ENCODE results near the gene LOXL1.
A peak's percentile ranks its signal among the peaks of the same experiment; 100 is the strongest.

The LOXL1 gene

GRCh38 chr15:73927476-73928240 lies 1.4 kb downstream of the LOXL1 start:
- peaks cover 78% of the 10 kb centered on the region for H3K4me1 ChIP-seq (ENCODE audit: control insufficient read depth, insufficient read depth, low read length)
- H3K27me3 ChIP-seq (ENCODE audit: control insufficient read depth, insufficient read depth, low read length), result no peaks in the 10 kb centered on the region
- peak overlapping the region; percentile 87 for H3K4me3 ChIP-seq (ENCODE audit: low read length)
- H3K4me2 ChIP-seq (ENCODE audit: low read length), result peak overlapping the region; percentile 97
- peaks cover 27% of the 10 kb centered on the region for H3K36me3 ChIP-seq (ENCODE audit: insufficient read depth, low read length)
- peak overlapping the region; percentile 88 for H3K9ac ChIP-seq (ENCODE audit: low read depth, low read length)
- no peaks in the 10 kb centered on the region for H3K9me3 ChIP-seq (replicated peaks; ENCODE audit: low read length)

- Histone ChIP-seq H3K9me3 (replicated peaks; ENCODE audit: low read length) (no peaks in the 10 kb centered on the region), H3K4me1 (ENCODE audit: control insufficient read depth, insufficient read depth, low read length) (peaks cover 72% of the 10 kb centered on the region), H3K4me3 (ENCODE audit: low read length) (peak overlapping the region; percentile 87), H3K36me3 (ENCODE audit: insufficient read depth, low read length) (peaks cover 32% of the 10 kb centered on the region), H3K4me2 (ENCODE audit: low read length) (peak overlapping the region; percentile 97), H3K27me3 (ENCODE audit: control insufficient read depth, insufficient read depth, low read length) (no peaks in the 10 kb centered on the region), H3K9ac (ENCODE audit: low read depth, low read length) (peak overlapping the region; percentile 88)
These were observed 1.9 kb downstream of the LOXL1 start for GRCh38 chr15:73928241-73928579.

GRCh38 chr15:73928971-73929627 lies 2.8 kb downstream of the LOXL1 start:
- Histone ChIP-seq H3K36me3 (ENCODE audit: insufficient read depth, low read length) (peaks cover 39% of the 10 kb centered on the region), H3K4me2 (ENCODE audit: low read length) (peak overlapping the region; percentile 97), H3K4me3 (ENCODE audit: low read length) (peak overlapping the region; percentile 87), H3K9me3 (replicated peaks; ENCODE audit: low read length) (no peaks in the 10 kb centered on the region), H3K4me1 (ENCODE audit: control insufficient read depth, insufficient read depth, low read length) (peaks cover 68% of the 10 kb centered on the region), H3K27me3 (ENCODE audit: control insufficient read depth, insufficient read depth, low read length) (no peaks in the 10 kb centered on the region), H3K9ac (ENCODE audit: low read depth, low read length) (peak overlapping the region; percentile 88)

- peak overlapping the region; percentile 49 for H3K9ac ChIP-seq (ENCODE audit: low read depth, low read length)
- no peaks in the 10 kb centered on the region for H3K9me3 ChIP-seq (replicated peaks; ENCODE audit: low read length)
- H3K27me3 ChIP-seq (ENCODE audit: control insufficient read depth, insufficient read depth, low read length), result no peaks in the 10 kb centered on the region
- peak overlapping the region; percentile 97 for H3K4me2 ChIP-seq (ENCODE audit: low read length)
- peak overlapping the region; percentile 87 for H3K4me3 ChIP-seq (ENCODE audit: low read length)
- H3K4me1 ChIP-seq (ENCODE audit: control insufficient read depth, insufficient read depth, low read length), result peaks cover 67% of the 10 kb centered on the region
- H3K36me3 ChIP-seq (ENCODE audit: insufficient read depth, low read length), result peaks cover 42% of the 10 kb centered on the region
These were observed 4.1 kb downstream of the LOXL1 start for GRCh38 chr15:73930371-73930770.

- Histone ChIP-seq H3K9me3 (replicated peaks; ENCODE audit: low read length) (no peaks in the 10 kb centered on the region), H3K4me3 (ENCODE audit: low read length) (peak overlapping the region; percentile 87), H3K36me3 (ENCODE audit: insufficient read depth, low read length) (peaks cover 46% of the 10 kb centered on the region), H3K9ac (ENCODE audit: low read depth, low read length) (peak overlapping the region; percentile 49), H3K4me2 (ENCODE audit: low read length) (peak overlapping the region; percentile 97), H3K27me3 (ENCODE audit: control insufficient read depth, insufficient read depth, low read length) (no peaks in the 10 kb centered on the region), H3K4me1 (ENCODE audit: control insufficient read depth, insufficient read depth, low read length) (peaks cover 67% of the 10 kb centered on the region)
These were observed 4.6 kb downstream of the LOXL1 start for GRCh38 chr15:73930790-73931281.

- H3K27me3 ChIP-seq (ENCODE audit: control insufficient read depth, insufficient read depth, low read length), result no peaks in the 10 kb centered on the region
- peaks cover 62% of the 10 kb centered on the region for H3K4me1 ChIP-seq (ENCODE audit: control insufficient read depth, insufficient read depth, low read length)
- H3K4me2 ChIP-seq (ENCODE audit: low read length), result peak overlapping the region; percentile 97
- H3K36me3 ChIP-seq (ENCODE audit: insufficient read depth, low read length), result peaks cover 46% of the 10 kb centered on the region
- no peaks in the 10 kb centered on the region for H3K9me3 ChIP-seq (replicated peaks; ENCODE audit: low read length)
- H3K4me3 ChIP-seq (ENCODE audit: low read length), result no peak overlapping the region
- H3K9ac ChIP-seq (ENCODE audit: low read depth, low read length), result no peak overlapping the region
These were observed 5.2 kb downstream of the LOXL1 start for GRCh38 chr15:73931441-73931840.

GRCh38 chr15:73932381-73933191 lies 6.3 kb downstream of the LOXL1 start:
- Histone ChIP-seq H3K4me2 (ENCODE audit: low read length) (no peak overlapping the region), H3K4me3 (ENCODE audit: low read length) (no peak overlapping the region), H3K27me3 (ENCODE audit: control insufficient read depth, insufficient read depth, low read length) (no peaks in the 10 kb centered on the region), H3K36me3 (ENCODE audit: insufficient read depth, low read length) (peaks cover 50% of the 10 kb centered on the region), H3K9me3 (replicated peaks; ENCODE audit: low read length) (no peaks in the 10 kb centered on the region), H3K9ac (ENCODE audit: low read depth, low read length) (no peak overlapping the region), H3K4me1 (ENCODE audit: control insufficient read depth, insufficient read depth, low read length) (peaks cover 59% of the 10 kb centered on the region)

- H3K36me3 ChIP-seq (ENCODE audit: insufficient read depth, low read length), result peaks cover 47% of the 10 kb centered on the region
- H3K4me3 ChIP-seq (ENCODE audit: low read length), result no peak overlapping the region
- H3K9me3 ChIP-seq (replicated peaks; ENCODE audit: low read length), result no peaks in the 10 kb centered on the region
- no peak overlapping the region for H3K9ac ChIP-seq (ENCODE audit: low read depth, low read length)
- no peaks in the 10 kb centered on the region for H3K27me3 ChIP-seq (ENCODE audit: control insufficient read depth, insufficient read depth, low read length)
- no peak overlapping the region for H3K4me2 ChIP-seq (ENCODE audit: low read length)
- peaks cover 52% of the 10 kb centered on the region for H3K4me1 ChIP-seq (ENCODE audit: control insufficient read depth, insufficient read depth, low read length)
These were observed 8.0 kb downstream of the LOXL1 start for GRCh38 chr15:73934281-73934680.

- no peaks in the 10 kb centered on the region for H3K27me3 ChIP-seq (ENCODE audit: control insufficient read depth, insufficient read depth, low read length)
These were observed 9.3 kb downstream of the LOXL1 start for GRCh38 chr15:73935547-73935946.

GRCh38 chr15:73936181-73936580 lies 9.9 kb downstream of the LOXL1 start:
- Histone ChIP-seq H3K4me1 (ENCODE audit: control insufficient read depth, insufficient read depth, low read length) (peaks cover 52% of the 10 kb centered on the region), H3K36me3 (ENCODE audit: insufficient read depth, low read length) (peaks cover 35% of the 10 kb centered on the region)

More at GRCh38 chr15:73935547-73935946, 9.3 kb downstream of the LOXL1 start:
- Histone ChIP-seq H3K4me2 (ENCODE audit: low read length) (no peak overlapping the region), H3K9me3 (replicated peaks; ENCODE audit: low read length) (no peaks in the 10 kb centered on the region), H3K9ac (ENCODE audit: low read depth, low read length) (no peak overlapping the region), H3K36me3 (ENCODE audit: insufficient read depth, low read length) (peaks cover 39% of the 10 kb centered on the region), H3K4me1 (ENCODE audit: control insufficient read depth, insufficient read depth, low read length) (peaks cover 52% of the 10 kb centered on the region), H3K4me3 (ENCODE audit: low read length) (no peak overlapping the region)

GRCh38 chr15:73936588-73937290 lies 10.5 kb downstream of the LOXL1 start:
- no peaks in the 10 kb centered on the region for H3K27me3 ChIP-seq (ENCODE audit: control insufficient read depth, insufficient read depth, low read length)
- no peak overlapping the region for H3K9ac ChIP-seq (ENCODE audit: low read depth, low read length)
- peaks cover 52% of the 10 kb centered on the region for H3K4me1 ChIP-seq (ENCODE audit: control insufficient read depth, insufficient read depth, low read length)
- H3K9me3 ChIP-seq (replicated peaks; ENCODE audit: low read length), result no peaks in the 10 kb centered on the region
- peaks cover 33% of the 10 kb centered on the region for H3K36me3 ChIP-seq (ENCODE audit: insufficient read depth, low read length)
- H3K4me2 ChIP-seq (ENCODE audit: low read length), result no peak overlapping the region
- H3K4me3 ChIP-seq (ENCODE audit: low read length), result no peak overlapping the region

More at GRCh38 chr15:73936181-73936580, 9.9 kb downstream of the LOXL1 start:
- no peak overlapping the region for H3K4me2 ChIP-seq (ENCODE audit: low read length)
- no peak overlapping the region for H3K9ac ChIP-seq (ENCODE audit: low read depth, low read length)
- H3K4me3 ChIP-seq (ENCODE audit: low read length), result no peak overlapping the region
- no peaks in the 10 kb centered on the region for H3K27me3 ChIP-seq (ENCODE audit: control insufficient read depth, insufficient read depth, low read length)
- no peaks in the 10 kb centered on the region for H3K9me3 ChIP-seq (replicated peaks; ENCODE audit: low read length)

Data from skeletal muscle satellite cell (primary cell).